AG08396 (cell line): ENCODE measurements around the gene TTC21A.
"Not testable (repeated sequence)": the region's sequence is repeated elsewhere in the genome, so short reads cannot be mapped to it uniquely, and the experiment has no call there.

ENCODE experiments used
- DNase-seq: peaks from one replicate; pipeline ENCODE4 v3.0.0; 2012; ENCODE audit warnings: low spot score, mixed read lengths

The TTC21A gene

GRCh38 chr3:39150803-39151631 lies 43.5 kb downstream of the TTC21A start:
- DNase-seq, result peak; percentile 76

- DNase-seq, result no peak
Observed at GRCh38 chr3:39153977-39154279, 46.4 kb downstream of the TTC21A start.

- DNase-seq, result no peak
Observed at GRCh38 chr3:39154280-39155021, 47.0 kb downstream of the TTC21A start.

GRCh38 chr3:39156421-39156820 lies 48.9 kb downstream of the TTC21A start:
- no peak for DNase-seq

- no peak for DNase-seq
Observed at GRCh38 chr3:39157359-39157758, 49.9 kb downstream of the TTC21A start.

GRCh38 chr3:39158148-39158715 lies 50.8 kb downstream of the TTC21A start:
- no peak for DNase-seq

- no peak for DNase-seq
Observed at GRCh38 chr3:39164414-39164813, 56.9 kb downstream of the TTC21A start.

GRCh38 chr3:39165518-39165917 lies 58.0 kb downstream of the TTC21A start:
- DNase-seq, result no peak

GRCh38 chr3:39166134-39166710 lies 58.7 kb downstream of the TTC21A start:
- DNase-seq, result peak; percentile 65

GRCh38 chr3:39166932-39167532 lies 59.6 kb downstream of the TTC21A start:
- peak; percentile 51 for DNase-seq

- no peak for DNase-seq
Observed at GRCh38 chr3:39168156-39168780, 60.8 kb downstream of the TTC21A start.

GRCh38 chr3:39169712-39170111 lies 62.2 kb downstream of the TTC21A start:
- DNase-seq, result no peak

GRCh38 chr3:39170461-39170860 lies 63.0 kb downstream of the TTC21A start:
- no peak for DNase-seq

GRCh38 chr3:39170877-39171276 lies 63.4 kb downstream of the TTC21A start:
- DNase-seq, result not testable (repeated sequence)

- DNase-seq, result no peak
Observed at GRCh38 chr3:39171860-39172259, 64.4 kb downstream of the TTC21A start.

- DNase-seq, result no peak
Observed at GRCh38 chr3:39173318-39174125, 66.0 kb downstream of the TTC21A start.

GRCh38 chr3:39176025-39176714 lies 68.7 kb downstream of the TTC21A start:
- no peak for DNase-seq

GRCh38 chr3:39177708-39178332 lies 70.3 kb downstream of the TTC21A start:
- DNase-seq, result peak; percentile 94

- no peak for DNase-seq
Observed at GRCh38 chr3:39178553-39178952, 71.1 kb downstream of the TTC21A start.

- no peak for DNase-seq
Observed at GRCh38 chr3:39180183-39180545, 72.7 kb downstream of the TTC21A start.
